AG04450 (cell line): Measurements from ENCODE around the gene AKAP6. TPM values are rescaled to one million over a fixed set of nuclear protein-coding genes. Genes with fewer than 3 reads are reported as not detected.

Source experiments
- CTCF ChIA-PET: fragments of 300-600, 350-600 bp; formaldehyde crosslinking; extraction: SDS; loops from one replicate; lab custom pipeline; 2022; ENCODE audit warnings: antibody characterized with exemption, inconsistent platforms; lab: Charles Lee
- POLR2A ChIA-PET: fragments of 350-600 bp; formaldehyde crosslinking; extraction: SDS; loops from one replicate; lab custom pipeline; 2021; ENCODE audit warnings: antibody characterized with exemption, inconsistent platforms; lab: Yijun Ruan, JAX
- DNase-seq: peaks from one replicate; pipeline ENCODE4 v3.0.0-alpha.2; 2011; ENCODE audit warnings: low read depth, low spot score
- H3K27ac ChIP-seq: one replicate; pipeline ENCODE4 v1.5.1; 2012; ENCODE audit warnings: low read depth, low read length, control low read depth
- H3K27me3 ChIP-seq: one replicate; pipeline ENCODE4 v1.6.0; 2012; ENCODE audit warnings: low read length; ENCODE audit not compliant: control insufficient read depth, insufficient read depth
- H3K4me3 ChIP-seq: 2 replicates; pipeline ENCODE4 v1.5.1; 2011; ENCODE audit warnings: mild to moderate bottlenecking, low read depth, low read length, control low read depth
- H3K9me3 ChIP-seq: 2 replicates; pipeline ENCODE4 v1.5.1; 2012; ENCODE audit warnings: low read length; ENCODE audit not compliant: control insufficient read depth, insufficient read depth
- CTCF ChIP-seq: IDR thresholded peaks from 2 replicates; pipeline ENCODE4 v1.5.1; 2011; ENCODE audit warnings: low read depth, low read length, control low read depth, inconsistent platforms
- polyA plus RNA-seq: library from polyadenylated mRNA; depleted of rRNA; stranded (reverse); fragments of >200 nt; gene quantifications from 2 replicates; pipeline ENCODE4 v1.2.3, GENCODE V29; 2011

AKAP6 gene
- polyA plus RNA-seq, 1 experiment: 0.78 TPM

- H3K9me3 ChIP-seq: no peaks in the 10 kb centered on the region
- POLR2A ChIA-PET: no interaction called here
- no peak for TF ChIP-seq CTCF
- no peak overlapping the region for H3K4me3 ChIP-seq
- no peak for DNase-seq
- no peaks in the 10 kb centered on the region for H3K27me3 ChIP-seq
- no peak overlapping the region for H3K27ac ChIP-seq
- CTCF ChIA-PET: no interaction called here
Observed at GRCh38 chr14:32374155-32374554, 45.1 kb downstream of the AKAP6 start.

DNA sequence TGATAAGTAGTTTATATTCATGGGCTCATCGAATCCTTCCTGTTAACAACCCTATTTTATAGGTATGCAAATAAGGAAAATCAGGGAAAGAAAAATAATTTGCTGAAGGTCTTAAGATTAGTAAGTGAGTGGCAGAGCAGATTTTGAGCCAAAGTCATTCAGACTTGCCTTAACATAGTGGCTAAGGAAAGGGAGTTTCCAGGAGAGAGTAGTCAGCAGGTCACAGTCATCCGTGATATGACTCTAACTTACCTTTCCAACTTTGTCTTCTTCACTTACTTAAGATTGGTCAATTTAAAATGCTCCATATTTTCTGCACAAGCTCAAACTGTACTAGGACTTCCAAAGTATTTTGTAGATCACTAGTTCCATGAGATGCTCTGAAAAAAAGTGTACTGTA is 46.6 kb downstream of the AKAP6 start:
- Histone ChIP-seq H3K9me3 (no peaks in the 10 kb centered on the region), H3K27me3 (no peaks in the 10 kb centered on the region), H3K4me3 (no peak overlapping the region), H3K27ac (no peak overlapping the region)
- CTCF ChIA-PET: no interaction called here
- no peak for TF ChIP-seq CTCF
- POLR2A ChIA-PET: no interaction called here
- no peak for DNase-seq

DNA sequence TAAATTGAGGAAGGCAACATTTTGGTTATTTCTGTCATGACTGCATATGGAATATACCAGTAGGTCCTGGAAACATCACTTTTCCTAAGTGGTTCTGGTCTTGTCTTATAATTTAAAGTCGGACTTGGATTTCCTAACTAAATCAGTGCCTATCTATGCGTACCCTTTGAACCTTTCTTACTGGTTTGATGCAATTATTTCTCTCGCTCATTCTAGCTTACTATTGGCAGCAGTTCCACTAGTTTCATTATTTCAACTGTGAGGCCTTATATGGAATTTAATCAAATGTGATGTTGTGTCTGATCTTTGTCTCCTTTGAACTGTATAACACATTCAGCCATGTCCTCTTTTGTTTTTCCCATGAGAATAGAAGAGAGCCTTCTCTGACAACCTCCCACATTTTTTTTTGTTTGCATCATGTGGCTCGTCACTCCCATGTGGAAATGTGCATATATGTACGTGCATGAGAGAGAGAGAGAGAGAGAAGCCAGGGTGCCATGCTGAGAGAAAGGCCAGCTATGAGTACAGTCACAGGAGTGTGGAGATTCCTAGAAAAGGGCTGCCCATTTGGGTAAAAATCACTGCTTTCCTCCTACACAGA is 48.0 kb downstream of the AKAP6 start:
- DNase-seq: no peak
- no peaks in the 10 kb centered on the region for H3K27me3 ChIP-seq
- H3K4me3 ChIP-seq: no peak overlapping the region
- TF ChIP-seq CTCF: no peak
- ChIA-PET POLR2A (no interaction called here), CTCF (interaction anchor here (0.6 kb wide), 1 partner anchor 157 kb away, joined by 10 read pairs; no protein-coding TSS in a partner anchor)
- H3K27ac ChIP-seq: no peak overlapping the region
- no peaks in the 10 kb centered on the region for H3K9me3 ChIP-seq

- no peaks in the 10 kb centered on the region for H3K9me3 ChIP-seq
- no peak for TF ChIP-seq CTCF
- CTCF ChIA-PET: no interaction called here
- H3K27ac ChIP-seq: no peak overlapping the region
- no peaks in the 10 kb centered on the region for H3K27me3 ChIP-seq
- POLR2A ChIA-PET: no interaction called here
- H3K4me3 ChIP-seq: no peak overlapping the region
- no peak for DNase-seq
Observed at GRCh38 chr14:32378284-32378683, 49.2 kb downstream of the AKAP6 start.

DNA sequence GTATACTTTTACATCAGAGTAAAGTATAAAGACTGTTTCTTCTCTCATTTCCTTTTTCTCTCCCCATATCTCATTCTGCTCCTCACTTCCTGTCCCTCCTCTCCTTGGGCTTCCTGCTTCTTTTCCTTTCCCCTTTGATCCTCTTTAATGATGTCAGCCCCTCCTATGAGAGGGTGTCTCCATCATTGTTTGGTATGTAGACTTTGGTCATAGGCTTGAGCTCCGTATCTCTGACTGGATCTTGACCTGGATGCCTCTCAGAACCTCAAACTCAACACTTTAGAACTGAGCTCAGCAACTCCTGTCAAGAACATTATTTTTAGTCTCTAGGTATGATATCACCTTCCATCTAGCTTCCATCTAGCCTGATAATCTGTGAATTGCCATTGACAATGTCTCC is 50.3 kb downstream of the AKAP6 start:
- CTCF ChIA-PET: interaction anchor here (1.4 kb wide), 1 partner anchor 13 kb away, joined by 3 read pairs; no protein-coding TSS in a partner anchor
- POLR2A ChIA-PET: no interaction called here
- H3K27me3 ChIP-seq: no peaks in the 10 kb centered on the region
- H3K4me3 ChIP-seq: no peak overlapping the region
- no peak overlapping the region for H3K27ac ChIP-seq
- no peaks in the 10 kb centered on the region for H3K9me3 ChIP-seq
- DNase-seq: no peak
- no peak for TF ChIP-seq CTCF
